Tibial artery (tissue), 4 donors: ENCODE measurements around the gene KCNS3.

Experiments used
- DNase-seq, 2 donors: peaks; one replicate each; pipeline ENCODE4 v3.0.0-alpha.2; 2019
- H3K27ac ChIP-seq, 2 donors: fragments of 200-600 bp; sonication (generic) in 1 of 2; 1 replicate in 1 of 2; 2 replicates in 1 of 2; pipeline ENCODE4 v1.5.1; 2018 to 2019; ENCODE audit warnings: mild to moderate bottlenecking in 1 of 2
- H3K27me3 ChIP-seq, 2 donors: fragments of 200-600 bp; sonication (generic) in 1 of 2; one replicate each; pipeline versions ENCODE4 v1.5.1 to v1.6.0; 2016 to 2019
- H3K36me3 ChIP-seq, 3 donors: fragments of 200-600 bp; sonication (generic) in 2 of 3; one replicate each; pipeline ENCODE4 v1.5.1; 2016 to 2019; ENCODE audit warnings: mild to moderate bottlenecking in 2 of 3
- H3K4me1 ChIP-seq, 4 donors: fragments of 200-600 bp; sonication (generic) in 2 of 4; 1 replicate in 3 of 4; 2 replicates in 1 of 4; pipeline ENCODE4 v1.5.1; 2016 to 2019
- H3K4me3 ChIP-seq, 2 donors: fragments of 200-600 bp; sonication (generic) in 1 of 2; 1 replicate in 1 of 2; 2 replicates in 1 of 2; pipeline ENCODE4 v1.5.1; 2018 to 2019; ENCODE audit warnings: mild to moderate bottlenecking in 2 of 2
- H3K9me3 ChIP-seq, 3 donors: fragments of 200-600 bp; sonication (generic) in 1 of 3; one replicate each; pipeline ENCODE4 v1.5.1; 2016 to 2019
- intact Hi-C: fragments of 100-400 bp; cut with DNase I; formaldehyde crosslinking; loops from one replicate; pipeline ENCODE4 v1.15.0; 2023; ENCODE audit warnings: low total_unique reads
- TF ChIP-seq, protein P1 (sequence below), 2 experiments: fragments of 200-600 bp in 1 of 2; fragments of 450-650 bp in 1 of 2; IDR thresholded peaks; one replicate each; pipeline ENCODE4 v1.5.1; 2017 to 2019; ENCODE audit warnings: antibody characterized with exemption in 2 of 2, mild to moderate bottlenecking in 1 of 2, moderate library complexity in 1 of 2

KCNS3 gene

GRCh38 chr2:17965196-17965595 is 86.7 kb downstream of the KCNS3 start:
- H3K36me3 ChIP-seq, result no peaks in the 10 kb centered on the region
- H3K4me1 ChIP-seq, result peaks cover 0 to 14% (median 3%) of the 10 kb centered on the region in 4 donors
- H3K27me3 ChIP-seq, result no peaks in the 10 kb centered on the region
- no peaks in the 10 kb centered on the region for H3K9me3 ChIP-seq
- TF ChIP-seq, protein P1, sequence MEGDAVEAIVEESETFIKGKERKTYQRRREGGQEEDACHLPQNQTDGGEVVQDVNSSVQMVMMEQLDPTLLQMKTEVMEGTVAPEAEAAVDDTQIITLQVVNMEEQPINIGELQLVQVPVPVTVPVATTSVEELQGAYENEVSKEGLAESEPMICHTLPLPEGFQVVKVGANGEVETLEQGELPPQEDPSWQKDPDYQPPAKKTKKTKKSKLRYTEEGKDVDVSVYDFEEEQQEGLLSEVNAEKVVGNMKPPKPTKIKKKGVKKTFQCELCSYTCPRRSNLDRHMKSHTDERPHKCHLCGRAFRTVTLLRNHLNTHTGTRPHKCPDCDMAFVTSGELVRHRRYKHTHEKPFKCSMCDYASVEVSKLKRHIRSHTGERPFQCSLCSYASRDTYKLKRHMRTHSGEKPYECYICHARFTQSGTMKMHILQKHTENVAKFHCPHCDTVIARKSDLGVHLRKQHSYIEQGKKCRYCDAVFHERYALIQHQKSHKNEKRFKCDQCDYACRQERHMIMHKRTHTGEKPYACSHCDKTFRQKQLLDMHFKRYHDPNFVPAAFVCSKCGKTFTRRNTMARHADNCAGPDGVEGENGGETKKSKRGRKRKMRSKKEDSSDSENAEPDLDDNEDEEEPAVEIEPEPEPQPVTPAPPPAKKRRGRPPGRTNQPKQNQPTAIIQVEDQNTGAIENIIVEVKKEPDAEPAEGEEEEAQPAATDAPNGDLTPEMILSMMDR (IDR thresholded peaks at IDR 0.05), result no peak
- H3K27ac ChIP-seq, result no peak overlapping the region
- DNase-seq, result no peak
- intact Hi-C loops, result no loop called here
- no peak overlapping the region for H3K4me3 ChIP-seq

- H3K9me3 ChIP-seq, result no peaks in the 10 kb centered on the region
- peaks cover 0 to 14% (median 3%) of the 10 kb centered on the region in 4 donors for H3K4me1 ChIP-seq
- no peaks in the 10 kb centered on the region for H3K36me3 ChIP-seq
- no peak for DNase-seq
- intact Hi-C loops, result no loop called here
- H3K4me3 ChIP-seq, result no peak overlapping the region
- no peak overlapping the region for H3K27ac ChIP-seq
- TF ChIP-seq, protein P1 (IDR thresholded peaks at IDR 0.05), result no peak
- no peaks in the 10 kb centered on the region for H3K27me3 ChIP-seq
Observed at GRCh38 chr2:17966798-17967197, 88.3 kb downstream of the KCNS3 start.

DNA sequence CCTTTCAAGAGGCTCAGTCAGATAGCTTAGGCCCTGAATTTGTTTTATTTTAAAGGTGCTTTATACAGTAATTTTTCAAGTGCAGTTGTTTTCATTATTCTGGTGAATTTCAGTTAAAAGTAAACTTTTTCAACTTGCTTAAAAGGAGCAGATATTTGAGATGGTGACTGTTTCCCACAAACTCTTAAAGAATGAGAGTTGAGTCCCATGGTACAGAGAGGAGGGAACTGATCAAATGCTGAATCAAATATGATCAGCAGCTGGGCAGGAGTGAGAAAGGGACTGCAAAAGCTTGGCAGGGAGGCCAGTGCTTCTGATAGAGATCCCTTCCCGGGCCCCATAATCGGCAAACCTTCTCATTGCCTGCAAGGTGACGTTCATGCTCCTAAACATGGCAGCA is 91.2 kb downstream of the KCNS3 start:
- H3K4me3 ChIP-seq, result no peak overlapping the region
- H3K27me3 ChIP-seq, result no peaks in the 10 kb centered on the region
- no peak overlapping the region for H3K27ac ChIP-seq
- TF ChIP-seq, protein P1 (IDR thresholded peaks at IDR 0.05), result no peak
- intact Hi-C loops, result no loop called here
- H3K4me1 ChIP-seq, result peaks cover 0 to 14% (median 3%) of the 10 kb centered on the region in 4 donors
- no peaks in the 10 kb centered on the region for H3K36me3 ChIP-seq
- no peaks in the 10 kb centered on the region for H3K9me3 ChIP-seq
- DNase-seq, result no peak

- Histone ChIP-seq H3K9me3 (no peaks in the 10 kb centered on the region), H3K4me3 (no peak overlapping the region), H3K27ac (no peak overlapping the region), H3K27me3 (no peaks in the 10 kb centered on the region), H3K4me1 (peaks cover 0 to 12% (median 6%) of the 10 kb centered on the region in 4 donors), H3K36me3 (no peaks in the 10 kb centered on the region)
- no peak for DNase-seq
- intact Hi-C loops, result no loop called here
- TF ChIP-seq, protein P1 (IDR thresholded peaks at IDR 0.05), result no peak
Observed at GRCh38 chr2:17971531-17972125, 93.2 kb downstream of the KCNS3 start.

DNA sequence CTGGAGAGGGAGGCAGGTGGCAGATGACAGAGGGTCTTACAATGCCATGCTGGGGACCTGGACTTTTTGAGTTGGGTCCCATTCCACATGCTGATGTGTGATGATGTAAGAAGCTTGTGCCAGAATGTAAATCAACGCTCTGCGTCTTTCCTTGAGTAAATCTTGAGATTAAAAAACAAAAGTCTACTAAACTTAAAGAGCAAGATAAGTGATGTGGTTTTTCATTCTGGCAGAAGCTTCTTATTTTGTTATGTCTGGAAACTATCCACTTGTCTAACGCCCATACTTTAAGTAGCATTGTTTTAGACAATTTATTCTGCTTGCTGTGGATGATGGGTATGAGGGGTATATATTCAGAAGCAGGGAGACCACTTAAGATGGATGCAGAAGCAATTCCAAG is 94.5 kb downstream of the KCNS3 start:
- TF ChIP-seq, protein P1 (IDR thresholded peaks at IDR 0.05), result no peak
- Histone ChIP-seq H3K27ac (no peak overlapping the region), H3K36me3 (no peaks in the 10 kb centered on the region), H3K27me3 (no peaks in the 10 kb centered on the region), H3K4me1 (peaks cover 0 to 20% (median 12%) of the 10 kb centered on the region in 4 donors), H3K9me3 (no peaks in the 10 kb centered on the region), H3K4me3 (no peak overlapping the region)
- intact Hi-C loops, result no loop called here
- no peak for DNase-seq

DNA sequence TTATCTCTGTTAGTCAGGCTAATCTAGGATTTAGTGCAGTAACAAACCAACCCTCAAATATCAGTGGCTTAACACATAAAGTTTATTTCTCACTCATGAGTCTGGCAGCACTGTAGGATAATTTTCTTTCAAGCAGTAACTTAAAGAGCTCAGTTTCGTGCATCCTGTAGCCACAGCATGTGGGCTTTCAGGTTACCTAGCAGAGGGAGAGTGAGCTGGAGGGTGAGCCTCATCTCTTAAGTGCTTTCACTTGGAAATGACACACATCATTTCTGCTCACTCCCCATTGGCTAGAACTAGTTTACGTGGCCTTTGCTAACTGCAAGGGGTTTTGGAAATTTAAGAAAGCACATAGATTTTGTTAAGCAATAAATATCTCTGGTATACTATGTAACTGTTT is 96.9 kb downstream of the KCNS3 start:
- H3K9me3 ChIP-seq, result no peaks in the 10 kb centered on the region
- peaks cover 0 to 33% (median 12%) of the 10 kb centered on the region in 4 donors for H3K4me1 ChIP-seq
- no peak for DNase-seq
- no peaks in the 10 kb centered on the region for H3K27me3 ChIP-seq
- H3K27ac ChIP-seq, result peak overlapping the region in 1 of 2 donors; percentile 63
- intact Hi-C loops, result no loop called here
- no peak overlapping the region for H3K4me3 ChIP-seq
- TF ChIP-seq, protein P1 (IDR thresholded peaks at IDR 0.05), result no peak
- no peaks in the 10 kb centered on the region for H3K36me3 ChIP-seq
